Astrocyte (in vitro differentiated cells and primary cell): Measurements from ENCODE around the gene PLK1. TPM values are rescaled to one million over a fixed set of nuclear protein-coding genes. Genes with fewer than 3 reads are reported as not detected.

Experiments used
- DNase-seq: peaks from one replicate; pipeline ENCODE4 v3.0.0-alpha.2; 2010; ENCODE audit warnings: low read depth
- FAIRE-seq: peaks from 2 replicates; lab custom pipeline; 2011; peaks lifted over from hg19 to GRCh38; lab: Jason Lieb, UNC
- H2AFZ ChIP-seq: 2 replicates; pipeline ENCODE4 v1.6.0; 2012; ENCODE audit warnings: low read depth, low read length, inconsistent platforms
- H3K27ac ChIP-seq: 2 replicates; pipeline ENCODE4 v1.5.1; 2011; ENCODE audit warnings: low read depth, low read length, inconsistent platforms
- H3K27me3 ChIP-seq: 2 replicates; pipeline ENCODE4 v1.6.0; 2011; ENCODE audit warnings: low read length, inconsistent platforms; ENCODE audit not compliant: insufficient read depth
- H3K36me3 ChIP-seq: 2 replicates; pipeline ENCODE4 v1.5.1; 2011; ENCODE audit warnings: low read length, inconsistent platforms; ENCODE audit not compliant: insufficient read depth
- H3K4me1 ChIP-seq: 2 replicates; pipeline ENCODE4 v1.5.1; 2011; ENCODE audit warnings: low read length, inconsistent platforms; ENCODE audit not compliant: insufficient read depth
- H3K4me2 ChIP-seq: 2 replicates; pipeline ENCODE4 v1.6.0; 2012; ENCODE audit warnings: low read length, inconsistent platforms
- H3K4me3 ChIP-seq: 2 replicates; pipeline ENCODE4 v1.5.1; 2011; ENCODE audit warnings: low read depth, mild to moderate bottlenecking, low read length, inconsistent platforms; ENCODE audit not compliant: insufficient read depth
- H3K79me2 ChIP-seq: 2 replicates; pipeline ENCODE4 v1.6.0; 2012; ENCODE audit warnings: mild to moderate bottlenecking, low read length, inconsistent platforms; ENCODE audit not compliant: insufficient read depth
- H3K9ac ChIP-seq: 2 replicates; pipeline ENCODE4 v1.6.0; 2012; ENCODE audit warnings: mild to moderate bottlenecking, low read length, inconsistent platforms
- H3K9me3 ChIP-seq: 2 replicates; pipeline ENCODE4 v1.5.1; 2012; ENCODE audit warnings: low read depth, mild to moderate bottlenecking, low read length, inconsistent platforms; ENCODE audit not compliant: insufficient read depth
- H4K20me1 ChIP-seq: 2 replicates; pipeline ENCODE4 v1.6.0; 2012; ENCODE audit warnings: low read length, inconsistent platforms; ENCODE audit not compliant: insufficient read depth
- H3K27ac Mint-ChIP-seq: one replicate; pipeline ENCODE4 v1.8.0; 2021; ENCODE audit warnings: mild to moderate bottlenecking, mixed read lengths; ENCODE audit not compliant: unreplicated experiment
- H3K27me3 Mint-ChIP-seq: one replicate; pipeline ENCODE4 v1.8.0; 2021; ENCODE audit warnings: low read depth, mixed read lengths; ENCODE audit not compliant: unreplicated experiment
- H3K36me3 Mint-ChIP-seq: one replicate; pipeline ENCODE4 v1.8.0; 2021; ENCODE audit warnings: low read depth, mixed read lengths; ENCODE audit not compliant: unreplicated experiment
- H3K4me1 Mint-ChIP-seq: one replicate; pipeline ENCODE4 v1.8.0; 2021; ENCODE audit warnings: low read depth, mixed read lengths; ENCODE audit not compliant: unreplicated experiment
- H3K4me3 Mint-ChIP-seq: one replicate; pipeline ENCODE4 v1.8.0; 2021; ENCODE audit warnings: mild to moderate bottlenecking, moderate library complexity, mixed read lengths; ENCODE audit not compliant: unreplicated experiment
- H3K9me3 Mint-ChIP-seq: one replicate; pipeline ENCODE4 v1.8.0; 2021; ENCODE audit warnings: mild to moderate bottlenecking, mixed read lengths; ENCODE audit not compliant: unreplicated experiment
- CTCF ChIP-seq: IDR thresholded peaks from 2 replicates; pipeline ENCODE4 v1.5.1; 2011; ENCODE audit warnings: low read depth, mild to moderate bottlenecking, inconsistent platforms, low read length, moderate library complexity; ENCODE audit not compliant: insufficient read depth
- EZH2 ChIP-seq: IDR thresholded peaks from 2 replicates; pipeline ENCODE4 v1.6.1; 2012; ENCODE audit warnings: mild to moderate bottlenecking, low read length, inconsistent platforms; ENCODE audit not compliant: insufficient read depth
- total RNA-seq: library from RNA; stranded (reverse); gene quantifications from 2 replicates; pipeline ENCODE4 v1.2.1, GENCODE V29; 2021

PLK1 gene
- total RNA-seq, 1 donor from 2014 or later = 10.5 TPM

DNA sequence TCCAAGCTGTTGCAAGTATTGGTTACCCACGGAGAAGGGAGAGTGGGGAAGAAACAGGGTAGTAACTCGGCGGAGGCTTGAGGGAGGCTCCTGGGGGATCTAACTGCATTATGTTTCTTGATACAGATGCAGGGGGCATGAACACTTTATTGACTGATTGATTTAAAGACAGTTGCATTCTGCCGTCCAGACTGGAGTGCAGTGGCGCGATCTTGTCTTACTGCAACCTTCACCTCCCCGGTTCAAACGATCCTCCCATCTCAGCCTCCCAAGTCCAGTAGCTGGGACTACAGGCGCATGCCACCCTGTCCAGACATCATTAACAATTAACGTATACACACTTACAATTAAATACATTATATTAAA, 49.4 kb downstream of the PLK1 start:
- Mint-ChIP-seq H3K4me3 (no peak overlapping the region), H3K4me1 (no peaks in the 10 kb centered on the region), H3K36me3 (no peaks in the 10 kb centered on the region), H3K27me3 (peaks cover 2% of the 10 kb centered on the region), H3K9me3 (peaks cover 3% of the 10 kb centered on the region), H3K27ac (no peak overlapping the region)
- no peaks in the 10 kb centered on the region for H3K27me3 ChIP-seq
- no peak for DNase-seq
- no peaks in the 10 kb centered on the region for H3K4me1 ChIP-seq
- TF ChIP-seq EZH2 (no peak), CTCF (no peak)
- no peaks in the 10 kb centered on the region for H3K79me2 ChIP-seq
- no peak overlapping the region for H3K9ac ChIP-seq
- H3K4me3 ChIP-seq = no peak overlapping the region
- FAIRE-seq = no peak
- no peak overlapping the region for H3K27ac ChIP-seq
- no peaks in the 10 kb centered on the region for H3K36me3 ChIP-seq
- H3K9me3 ChIP-seq = no peaks in the 10 kb centered on the region
- peak overlapping the region; percentile 56 for H3K4me2 ChIP-seq
- H2AFZ ChIP-seq = no peak overlapping the region
- no peaks in the 10 kb centered on the region for H4K20me1 ChIP-seq

DNA sequence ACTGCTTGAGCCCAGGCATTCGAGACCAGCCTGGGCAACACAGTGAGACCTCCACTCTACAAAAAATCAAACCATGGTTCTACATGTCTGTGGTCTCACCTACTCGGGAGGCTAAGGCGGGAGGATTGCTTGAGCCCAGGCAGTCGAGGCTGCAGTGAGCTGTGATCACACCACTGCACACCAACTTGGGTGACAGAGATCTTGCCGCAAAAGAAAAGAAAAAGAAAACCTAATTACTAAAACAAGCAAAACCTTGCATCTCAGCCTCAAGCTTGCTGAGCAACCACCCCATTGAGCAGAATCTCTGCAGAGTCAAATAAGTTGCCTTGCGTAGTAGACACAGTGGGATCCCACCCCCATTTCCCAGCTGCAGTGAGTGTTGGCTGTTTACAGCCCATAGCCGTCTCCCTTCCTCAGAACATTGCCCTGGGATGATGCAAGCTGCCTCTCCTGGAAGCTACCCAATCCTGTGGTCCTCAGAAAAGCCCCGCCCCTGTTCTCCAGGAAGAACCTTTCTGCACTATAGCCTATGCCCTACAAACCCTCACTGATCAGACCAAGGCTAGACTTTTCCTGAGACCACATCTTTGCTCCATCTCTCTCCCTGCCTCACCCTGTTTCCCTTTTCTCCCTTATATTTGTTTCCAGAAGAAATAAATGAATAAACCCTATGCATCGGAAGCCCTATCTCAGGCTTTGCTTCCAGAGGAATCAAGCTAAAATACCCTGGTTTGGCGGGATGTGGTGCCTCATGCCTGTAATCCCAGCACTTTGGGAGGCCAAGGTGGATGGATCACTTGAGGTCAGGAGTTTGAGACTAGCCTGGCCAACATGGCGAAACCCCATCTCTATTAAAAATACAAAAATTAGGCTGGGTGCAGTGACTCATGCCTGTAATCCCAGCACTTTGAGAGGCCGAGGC, 51.1 kb downstream of the PLK1 start:
- Histone ChIP-seq H3K36me3 (no peaks in the 10 kb centered on the region), H4K20me1 (no peaks in the 10 kb centered on the region), H3K4me2 (no peak overlapping the region), H3K27me3 (no peaks in the 10 kb centered on the region), H2AFZ (no peak overlapping the region), H3K79me2 (no peaks in the 10 kb centered on the region), H3K27ac (no peak overlapping the region), H3K4me1 (no peaks in the 10 kb centered on the region), H3K9me3 (no peaks in the 10 kb centered on the region), H3K4me3 (no peak overlapping the region), H3K9ac (no peak overlapping the region)
- Mint-ChIP-seq H3K9me3 (no peaks in the 10 kb centered on the region), H3K4me1 (no peaks in the 10 kb centered on the region), H3K27me3 (peaks cover 5% of the 10 kb centered on the region), H3K4me3 (no peak overlapping the region), H3K36me3 (no peaks in the 10 kb centered on the region), H3K27ac (no peak overlapping the region)
- FAIRE-seq = no peak
- TF ChIP-seq EZH2 = no peak
- TF ChIP-seq CTCF = no peak
- peak; percentile 9 for DNase-seq
